Mesendoderm (in vitro differentiated cells): ENCODE measurements around the gene ZCCHC8.

Source experiments
- DNase-seq: peaks from one replicate; pipeline ENCODE4 v3.0.0; 2013
- H2AK5ac ChIP-seq: 2 replicates; pipeline ENCODE4 v1.6.1; 2013; ENCODE audit warnings: low read length, inconsistent platforms
- H2BK120ac ChIP-seq: 2 replicates; pipeline ENCODE4 v1.6.1; 2013; ENCODE audit warnings: low read depth, mild to moderate bottlenecking, low read length, moderate library complexity, mixed read lengths
- H2BK15ac ChIP-seq: replicated peaks from 2 replicates; pipeline ENCODE4 v1.6.1; 2013; ENCODE audit warnings: low read depth, mild to moderate bottlenecking, moderate library complexity
- H2BK5ac ChIP-seq: 2 replicates; pipeline ENCODE4 v1.6.1; 2013; ENCODE audit warnings: low read length, inconsistent platforms
- H3K18ac ChIP-seq: 2 replicates; pipeline ENCODE4 v1.6.1; 2013; ENCODE audit warnings: mild to moderate bottlenecking, low read length, mixed read lengths
- H3K23ac ChIP-seq: one replicate; pipeline ENCODE4 v1.6.1; 2013; ENCODE audit warnings: low read length
- H3K27ac ChIP-seq: 2 replicates; pipeline ENCODE4 v1.5.1; 2013; ENCODE audit warnings: low read depth, mild to moderate bottlenecking, inconsistent platforms, low read length, moderate library complexity
- H3K27me3 ChIP-seq: 2 replicates; pipeline ENCODE4 v1.6.1; 2013; ENCODE audit warnings: low read length, control low read depth, mild to moderate bottlenecking, inconsistent platforms; ENCODE audit not compliant: insufficient read depth, poor library complexity
- H3K36me3 ChIP-seq: 2 replicates; pipeline ENCODE4 v1.6.1; 2013; ENCODE audit warnings: low read length, inconsistent platforms; ENCODE audit not compliant: control insufficient read depth, insufficient read depth
- H3K4ac ChIP-seq: one replicate; pipeline ENCODE4 v1.6.1; 2013; ENCODE audit warnings: low read depth, mild to moderate bottlenecking, low read length, moderate library complexity
- H3K4me1 ChIP-seq: 2 replicates; pipeline ENCODE4 v1.6.1; 2013; ENCODE audit warnings: low read depth, low read length, inconsistent platforms; ENCODE audit not compliant: control insufficient read depth
- H3K4me2 ChIP-seq: 2 replicates; pipeline ENCODE4 v1.6.1; 2013; ENCODE audit warnings: low read length
- H3K4me3 ChIP-seq: 2 replicates; pipeline ENCODE4 v1.5.1; 2013; ENCODE audit warnings: mild to moderate bottlenecking, low read length
- H3K56ac ChIP-seq: one replicate; pipeline ENCODE4 v1.6.1; 2013; ENCODE audit warnings: low read length
- H3K79me1 ChIP-seq: 2 replicates; pipeline ENCODE4 v1.6.1; 2013; ENCODE audit warnings: low read length, inconsistent platforms
- H3K79me2 ChIP-seq: 2 replicates; pipeline ENCODE4 v1.6.1; 2013; ENCODE audit warnings: mild to moderate bottlenecking, low read length; ENCODE audit not compliant: control insufficient read depth, insufficient read depth
- H3K9ac ChIP-seq: 2 replicates; pipeline ENCODE4 v1.6.1; 2013; ENCODE audit warnings: low read length, inconsistent platforms
- H4K5ac ChIP-seq: one replicate; pipeline ENCODE4 v1.6.1; 2013; ENCODE audit warnings: low read length
- H4K8ac ChIP-seq: one replicate; pipeline ENCODE4 v1.6.1; 2013; ENCODE audit warnings: low read depth, mild to moderate bottlenecking, control low read depth, low read length, moderate library complexity
- WGBS: extraction: QIAGEN DNeasy Blood & Tissue Kit; methylation state at CpG from one replicate; pipeline ENCODE4 v1.1.7; 2013; ENCODE audit warnings: low lambda C conversion rate, missing lambda C conversion rate; ENCODE audit not compliant: insufficient coverage; ENCODE audit errors: extremely low coverage; 5-methylcytosine and 5-hydroxymethylcytosine counted together

ZCCHC8 gene

DNA sequence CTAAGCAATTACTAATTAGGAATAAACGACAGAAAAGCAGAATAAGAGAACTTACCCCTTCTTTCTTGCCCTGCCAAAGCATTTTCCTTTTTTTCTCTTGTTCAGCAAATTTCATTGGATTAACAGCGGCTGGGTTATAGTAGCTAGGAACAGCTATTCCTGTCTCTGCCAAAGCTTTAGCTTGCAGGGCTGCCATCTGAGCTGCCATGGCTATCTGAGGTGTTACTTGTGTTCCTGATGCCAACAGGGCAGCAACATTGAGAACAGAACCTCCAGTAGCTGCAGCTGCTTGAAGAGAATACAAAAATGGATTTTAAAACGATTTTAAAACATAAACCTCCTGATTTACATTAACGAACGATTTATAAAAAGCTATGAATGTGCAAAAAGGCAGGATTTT, 7.4 kb upstream of the ZCCHC8 start:
- no peak for DNase-seq
- Histone ChIP-seq H2BK15ac (no peak overlapping the region), H3K4me2 (no peak overlapping the region), H3K23ac (no peak overlapping the region), H4K8ac (no peak overlapping the region), H2BK5ac (no peak overlapping the region), H3K9ac (no peak overlapping the region), H3K27ac (no peak overlapping the region), H3K4ac (no peak overlapping the region), H2BK120ac (no peak overlapping the region), H3K4me1 (no peaks in the 10 kb centered on the region), H3K36me3 (peaks cover 16% of the 10 kb centered on the region), H3K4me3 (no peak overlapping the region), H3K27me3 (no peaks in the 10 kb centered on the region), H3K79me2 (peaks cover 2% of the 10 kb centered on the region), H4K5ac (no peak overlapping the region), H3K79me1 (no peaks in the 10 kb centered on the region), H3K56ac (no peak overlapping the region), H3K18ac (no peak overlapping the region), H2AK5ac (no peak overlapping the region)
- no CpG with 5 or more reads among the region's 5 CpGs for WGBS

- no peaks in the 10 kb centered on the region for H3K79me1 ChIP-seq
Observed at GRCh38 chr12:122506393-122506938, 5.7 kb upstream of the ZCCHC8 start.

GRCh38 chr12:122505419-122506051, 4.8 kb upstream of the ZCCHC8 start:
- Histone ChIP-seq H3K4me3 (no peak overlapping the region), H3K4ac (no peak overlapping the region), H3K23ac (no peak overlapping the region), H3K18ac (no peak overlapping the region), H3K27ac (no peak overlapping the region), H4K5ac (no peak overlapping the region), H3K36me3 (peaks cover 15% of the 10 kb centered on the region), H2BK120ac (no peak overlapping the region), H3K79me2 (no peaks in the 10 kb centered on the region), H3K79me1 (no peaks in the 10 kb centered on the region), H2BK15ac (no peak overlapping the region), H3K4me2 (no peak overlapping the region), H3K56ac (no peak overlapping the region), H2BK5ac (no peak overlapping the region), H4K8ac (no peak overlapping the region), H2AK5ac (no peak overlapping the region), H3K4me1 (no peaks in the 10 kb centered on the region), H3K27me3 (no peaks in the 10 kb centered on the region), H3K9ac (no peak overlapping the region)
- no CpG with 5 or more reads among the region's 11 CpGs for WGBS
- DNase-seq, result no peak

More at GRCh38 chr12:122506393-122506938, 5.7 kb upstream of the ZCCHC8 start:
- Histone ChIP-seq H3K4me2 (no peak overlapping the region), H3K4me3 (no peak overlapping the region), H4K8ac (no peak overlapping the region), H3K9ac (no peak overlapping the region), H2AK5ac (no peak overlapping the region), H2BK120ac (no peak overlapping the region), H4K5ac (no peak overlapping the region), H3K27me3 (no peaks in the 10 kb centered on the region), H2BK15ac (no peak overlapping the region), H3K4ac (no peak overlapping the region), H3K23ac (no peak overlapping the region), H3K56ac (no peak overlapping the region), H3K4me1 (no peaks in the 10 kb centered on the region), H3K27ac (no peak overlapping the region), H3K36me3 (peaks cover 16% of the 10 kb centered on the region), H3K18ac (no peak overlapping the region), H2BK5ac (no peak overlapping the region), H3K79me2 (peaks cover 2% of the 10 kb centered on the region)
- DNase-seq, result no peak
- WGBS, result no CpG with 5 or more reads among the region's 5 CpGs

GRCh38 chr12:122503783-122504590, 3.3 kb upstream of the ZCCHC8 start:
- Histone ChIP-seq H3K79me1 (no peaks in the 10 kb centered on the region), H3K4ac (no peak overlapping the region), H3K4me2 (no peak overlapping the region), H2AK5ac (no peak overlapping the region), H3K4me1 (no peaks in the 10 kb centered on the region), H3K79me2 (peaks cover 3% of the 10 kb centered on the region), H3K4me3 (no peak overlapping the region), H3K9ac (no peak overlapping the region), H3K18ac (no peak overlapping the region), H2BK120ac (no peak overlapping the region), H2BK5ac (no peak overlapping the region), H4K8ac (no peak overlapping the region), H3K36me3 (peaks cover 11% of the 10 kb centered on the region), H4K5ac (no peak overlapping the region), H3K27me3 (no peaks in the 10 kb centered on the region), H3K56ac (no peak overlapping the region), H3K27ac (no peak overlapping the region), H3K23ac (no peak overlapping the region), H2BK15ac (no peak overlapping the region)
- no CpG with 5 or more reads among the region's 6 CpGs for WGBS
- DNase-seq, result no peak

DNA sequence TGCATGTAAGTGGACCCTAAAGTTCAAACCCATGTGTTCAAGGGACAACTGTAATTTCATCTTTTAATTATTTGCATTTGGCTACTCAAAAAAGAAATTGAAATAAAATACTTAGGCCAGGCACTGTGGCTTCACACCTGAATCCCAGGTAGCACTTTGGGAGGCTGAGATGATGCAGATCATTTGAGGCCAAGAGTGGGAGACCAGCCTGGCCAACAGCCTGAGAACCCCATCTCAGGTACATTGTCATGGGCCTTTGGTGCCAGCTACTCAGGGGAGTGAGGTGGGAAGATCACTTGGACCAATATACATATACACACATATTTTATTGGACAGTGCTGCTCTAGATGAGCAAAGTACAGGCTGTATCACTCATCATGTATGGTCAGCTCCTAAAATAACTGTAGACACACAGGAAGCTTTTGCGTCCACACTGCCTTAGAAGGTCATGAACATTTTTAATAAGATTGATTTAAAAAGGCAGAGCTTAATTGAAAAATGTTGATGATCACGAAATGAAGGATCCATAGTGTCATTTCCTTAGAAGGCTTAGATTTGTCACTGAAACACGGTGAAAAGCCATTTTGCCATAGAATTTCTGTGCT, 2.5 kb upstream of the ZCCHC8 start:
- H2BK5ac ChIP-seq, result no peak overlapping the region
- H3K27ac ChIP-seq, result no peak overlapping the region
- no peak overlapping the region for H2BK15ac ChIP-seq
- no peak overlapping the region for H3K56ac ChIP-seq
- H2BK120ac ChIP-seq, result no peak overlapping the region
- no peaks in the 10 kb centered on the region for H3K27me3 ChIP-seq
- no peak overlapping the region for H3K4me2 ChIP-seq
- no peak for DNase-seq
- no peak overlapping the region for H4K8ac ChIP-seq
- peaks cover 6% of the 10 kb centered on the region for H3K79me2 ChIP-seq
- no peak overlapping the region for H3K4me3 ChIP-seq
- H4K5ac ChIP-seq, result no peak overlapping the region
- WGBS, result no CpG with 5 or more reads among the region's 3 CpGs
- H3K9ac ChIP-seq, result no peak overlapping the region
- H3K79me1 ChIP-seq, result no peaks in the 10 kb centered on the region
- no peak overlapping the region for H3K4ac ChIP-seq
- no peak overlapping the region for H2AK5ac ChIP-seq
- no peaks in the 10 kb centered on the region for H3K4me1 ChIP-seq
- no peak overlapping the region for H3K18ac ChIP-seq
- peaks cover 10% of the 10 kb centered on the region for H3K36me3 ChIP-seq
- H3K23ac ChIP-seq, result no peak overlapping the region
